ENCODE data around the gene RELN. TPM values are rescaled to one million over a fixed set of nuclear protein-coding genes. Genes with fewer than 3 reads are reported as not detected.

Gene RELN
- total RNA-seq, 1 experiment from 2014 or later, result 0.02 TPM

GRCh38 chr7:103632005-103632639 lies 357.3 kb downstream of the RELN start:
- Histone ChIP-seq H4K91ac (ENCODE audit: insufficient read length, low read depth, low read length) (no peak overlapping the region), H3K23me2 (ENCODE audit: insufficient read length, low read depth, low read length, poor library complexity, severe bottlenecking) (no peaks in the 10 kb centered on the region), H2AFZ (ENCODE audit: low read length) (no peak overlapping the region), H4K8ac (replicated peaks; ENCODE audit: insufficient read length, low read depth, low read length) (no peak overlapping the region), H3T11ph (ENCODE audit: low read length) (no peak overlapping the region), H3K4me2 (ENCODE audit: insufficient read depth, insufficient read length, low read length) (no peak overlapping the region), H2BK20ac (ENCODE audit: low read depth, low read length, poor library complexity, severe bottlenecking) (no peak overlapping the region), H3K27me3 (ENCODE audit: insufficient read depth, low read length) (no peaks in the 10 kb centered on the region), H2BK15ac (ENCODE audit: low read depth, low read length) (no peak overlapping the region), H2BK5ac (ENCODE audit: insufficient read length, low read length) (no peak overlapping the region), H4K20me1 (ENCODE audit: control insufficient read depth, insufficient read depth, insufficient read length) (no peaks in the 10 kb centered on the region), H3K9me3 (ENCODE audit: control insufficient read depth, low read depth, low read length) (no peaks in the 10 kb centered on the region), H3K18ac (ENCODE audit: insufficient read length, low read depth, low read length) (no peak overlapping the region), H3K56ac (ENCODE audit: insufficient read length, low read depth, low read length) (no peak overlapping the region), H3K9ac (ENCODE audit: extremely low read depth, insufficient read length, low read length) (no peak overlapping the region), H2BK12ac (ENCODE audit: insufficient read length, low read depth, low read length) (no peak overlapping the region), H3K79me2 (ENCODE audit: insufficient read depth, low read length) (no peaks in the 10 kb centered on the region), H3K79me1 (ENCODE audit: insufficient read depth, low read depth, low read length, poor library complexity, severe bottlenecking) (no peaks in the 10 kb centered on the region), H2BK120ac (ENCODE audit: low read depth, low read length, poor library complexity, severe bottlenecking) (no peak overlapping the region), H3K4me1 (ENCODE audit: insufficient read depth, low read length) (no peaks in the 10 kb centered on the region), H3K4ac (ENCODE audit: low read depth, low read length) (no peak overlapping the region), H3K23ac (ENCODE audit: insufficient read length, low read depth, low read length) (no peak overlapping the region), H2AK5ac (ENCODE audit: insufficient read length, low read length) (no peak overlapping the region), H3K14ac (ENCODE audit: insufficient read depth, low read length) (no peak overlapping the region), H3K27ac (ENCODE audit: insufficient read length, low read depth, low read length) (no peak overlapping the region), H4K5ac (ENCODE audit: insufficient read length, low read depth, low read length) (no peak overlapping the region)
- Mint-ChIP-seq H3K9me3 (no peaks in the 10 kb centered on the region), H3K4me1 (no peaks in the 10 kb centered on the region), H3K36me3 (ENCODE audit: insufficient read depth in 1 of 3, low read depth in 3 of 3) (no peaks in the 10 kb centered on the region), H3K27ac (no peak overlapping the region), H3K27me3 (ENCODE audit: low read depth) (no peaks in the 10 kb centered on the region), H3K4me3 (no peak overlapping the region)
- no peak for TF ChIP-seq CTCF (conservative IDR thresholded peaks at IDR 0.05)
- no CpG with 5 or more reads among the region's 5 CpGs for WGBS (ENCODE audit: extremely low coverage, insufficient read length, low lambda C conversion rate)
- DNase-seq, result no peak

All from H9 (cell line).